Hematopoietic multipotent progenitor cell treated with erythropoietin and hydrocortisone succinate and interleukin-3 and kit ligand, for 17 days (in vitro differentiated cells): ENCODE data around the gene HGFAC.
A peak's percentile ranks its signal among the peaks of the same experiment; 100 is the strongest.

Experiments used
- DNase-seq: peaks from one replicate; pipeline ENCODE4 v3.0.0-alpha.2; 2015; ENCODE audit warnings: low spot score

HGFAC gene

GRCh38 chr4:3426465-3427133, 15.2 kb upstream of the HGFAC start:
- DNase-seq, result no peak

- no peak for DNase-seq
Measured at GRCh38 chr4:3427134-3427476, 14.7 kb upstream of the HGFAC start.

GRCh38 chr4:3427706-3428446, 13.9 kb upstream of the HGFAC start:
- DNase-seq, result no peak

GRCh38 chr4:3429651-3430050, 12.1 kb upstream of the HGFAC start:
- no peak for DNase-seq

- DNase-seq, result no peak
Measured at GRCh38 chr4:3430524-3430923, 11.2 kb upstream of the HGFAC start.

- DNase-seq, result no peak
Measured at GRCh38 chr4:3431446-3431993, 10.2 kb upstream of the HGFAC start.

- no peak for DNase-seq
Measured at GRCh38 chr4:3432381-3432790, 9.4 kb upstream of the HGFAC start.

GRCh38 chr4:3433138-3433869, 8.5 kb upstream of the HGFAC start:
- no peak for DNase-seq

- DNase-seq, result no peak
Measured at GRCh38 chr4:3434881-3435685, 6.7 kb upstream of the HGFAC start.

GRCh38 chr4:3435686-3435956, 6.1 kb upstream of the HGFAC start:
- no peak for DNase-seq

- peak; percentile 47 for DNase-seq
Measured at GRCh38 chr4:3436048-3436797, 5.5 kb upstream of the HGFAC start.

- DNase-seq, result peak; percentile 84
Measured at GRCh38 chr4:3436798-3437581, 4.8 kb upstream of the HGFAC start.

- DNase-seq, result peak; percentile 27
Measured at GRCh38 chr4:3437582-3437936, 4.2 kb upstream of the HGFAC start.

- DNase-seq, result no peak
Measured at GRCh38 chr4:3437998-3438846, 3.5 kb upstream of the HGFAC start.

GRCh38 chr4:3438847-3439180, 3.0 kb upstream of the HGFAC start:
- no peak for DNase-seq

GRCh38 chr4:3439391-3439790, 2.4 kb upstream of the HGFAC start:
- no peak for DNase-seq

GRCh38 chr4:3440011-3440410, 1.8 kb upstream of the HGFAC start:
- no peak for DNase-seq

- no peak for DNase-seq
Measured at GRCh38 chr4:3440979-3441500, 728 bp upstream of the HGFAC start.

GRCh38 chr4:3442460-3442958, 741 bp downstream of the HGFAC start:
- DNase-seq, result no peak
